Kasumi-1 (cell line): ENCODE data around the gene NXPH4.

ENCODE experiments used
- DNase-seq, 2 experiments: peaks; one replicate each; lab custom pipeline; 2025; lab: John Stamatoyannopoulos, UW

The NXPH4 gene

GRCh38 chr12:57183939-57184725, 32.5 kb upstream of the NXPH4 start:
- DNase-seq: no peak

- DNase-seq: no peak
These were observed 31.2 kb upstream of the NXPH4 start for GRCh38 chr12:57185403-57185802.

- no peak for DNase-seq
These were observed 30.6 kb upstream of the NXPH4 start for GRCh38 chr12:57185906-57186508.

- no peak for DNase-seq
These were observed 29.1 kb upstream of the NXPH4 start for GRCh38 chr12:57187222-57188089.

- DNase-seq: no peak
These were observed 28.5 kb upstream of the NXPH4 start for GRCh38 chr12:57188090-57188425.

- peak; percentile 49 to 60 for DNase-seq
These were observed 26.6 kb upstream of the NXPH4 start for GRCh38 chr12:57190037-57190436.

GRCh38 chr12:57190821-57191220, 25.8 kb upstream of the NXPH4 start:
- no peak for DNase-seq

- DNase-seq: no peak
These were observed 25.2 kb upstream of the NXPH4 start for GRCh38 chr12:57191410-57191809.

GRCh38 chr12:57192920-57193319, 23.7 kb upstream of the NXPH4 start:
- DNase-seq: no peak

GRCh38 chr12:57193706-57194245, 22.8 kb upstream of the NXPH4 start:
- DNase-seq: no peak

GRCh38 chr12:57194253-57194652, 22.3 kb upstream of the NXPH4 start:
- DNase-seq: no peak

GRCh38 chr12:57195186-57195585, 21.4 kb upstream of the NXPH4 start:
- DNase-seq: no peak

GRCh38 chr12:57195611-57196371, 20.8 kb upstream of the NXPH4 start:
- peak in 1 of 2 experiments; percentile 43 for DNase-seq

- no peak for DNase-seq
These were observed 20.2 kb upstream of the NXPH4 start for GRCh38 chr12:57196439-57196838.

GRCh38 chr12:57196956-57197355, 19.6 kb upstream of the NXPH4 start:
- DNase-seq: no peak

- no peak for DNase-seq
These were observed 18.3 kb upstream of the NXPH4 start for GRCh38 chr12:57198329-57198728.

GRCh38 chr12:57199191-57199590, 17.4 kb upstream of the NXPH4 start:
- DNase-seq: no peak

- DNase-seq: no peak
These were observed 16.1 kb upstream of the NXPH4 start for GRCh38 chr12:57200497-57200896.

GRCh38 chr12:57201219-57201618, 15.4 kb upstream of the NXPH4 start:
- DNase-seq: no peak

- DNase-seq: no peak
These were observed 15.0 kb upstream of the NXPH4 start for GRCh38 chr12:57201631-57202030.

- DNase-seq: no peak
These were observed 14.3 kb upstream of the NXPH4 start for GRCh38 chr12:57202321-57202720.

GRCh38 chr12:57203201-57203600, 13.4 kb upstream of the NXPH4 start:
- no peak for DNase-seq
